Measurements from ENCODE around the gene GALNT7. TPM values are rescaled to one million over a fixed set of nuclear protein-coding genes. Genes with fewer than 3 reads are reported as not detected.

GALNT7 gene
- total and polyA plus RNA-seq, 4 donors, result 9.3 to 32.7 (median 14.3) TPM

- Histone ChIP-seq H3K9ac (ENCODE audit: insufficient read depth in 1 of 2, low read length in 2 of 2) (no peak overlapping the region), H3K4me1 (ENCODE audit: control insufficient read depth in 5 of 5, insufficient read depth in 5 of 5, low read length in 5 of 5) (no peaks in the 10 kb centered on the region), H3K36me3 (ENCODE audit: control insufficient read depth in 4 of 4, insufficient read depth in 4 of 4, low read length in 4 of 4) (no peaks in the 10 kb centered on the region), H3K27me3 (ENCODE audit: control insufficient read depth in 3 of 3, insufficient read depth in 3 of 3, low read length in 2 of 3) (no peaks in the 10 kb centered on the region), H3K4me3 (no peak overlapping the region), H3K9me3 (ENCODE audit: control insufficient read depth in 4 of 4, insufficient read depth in 3 of 4, low read length in 3 of 4) (no peaks in the 10 kb centered on the region), H3K27ac (ENCODE audit: low read depth in 1 of 2, low read length in 1 of 2) (no peak overlapping the region)
- 51 to 60% methylated on average over 5 of the region's 5 CpGs for WGBS, 2 donors
- ATAC-seq (ENCODE audit: insufficient read depth, low FRiP score) (no peak), DNase-seq (no peak)
- no peak for TF ChIP-seq CTCF (IDR thresholded peaks at IDR 0.05; ENCODE audit: control extremely low read depth, extremely low read depth)
Observed at GRCh38 chr4:173247321-173247720, 78.7 kb downstream of the GALNT7 start.

GRCh38 chr4:173248690-173249089 is 80.1 kb downstream of the GALNT7 start:
- no peak overlapping the region for H3K9ac ChIP-seq (ENCODE audit: insufficient read depth in 1 of 2, low read length in 2 of 2)
- no peaks in the 10 kb centered on the region for H3K9me3 ChIP-seq (ENCODE audit: control insufficient read depth in 4 of 4, insufficient read depth in 3 of 4, low read length in 3 of 4)
- TF ChIP-seq CTCF (IDR thresholded peaks at IDR 0.05; ENCODE audit: control extremely low read depth, extremely low read depth), result no peak
- H3K4me1 ChIP-seq (ENCODE audit: control insufficient read depth in 5 of 5, insufficient read depth in 5 of 5, low read length in 5 of 5), result no peaks in the 10 kb centered on the region
- H3K27me3 ChIP-seq (ENCODE audit: control insufficient read depth in 3 of 3, insufficient read depth in 3 of 3, low read length in 2 of 3), result no peaks in the 10 kb centered on the region
- no peak for ATAC-seq (ENCODE audit: insufficient read depth, low FRiP score)
- H3K36me3 ChIP-seq (ENCODE audit: control insufficient read depth in 4 of 4, insufficient read depth in 4 of 4, low read length in 4 of 4), result no peaks in the 10 kb centered on the region
- no peak overlapping the region for H3K4me3 ChIP-seq
- DNase-seq, result no peak
- H3K27ac ChIP-seq (ENCODE audit: low read depth in 1 of 2, low read length in 1 of 2), result no peak overlapping the region

GRCh38 chr4:173252024-173252935 is 83.7 kb downstream of the GALNT7 start:
- Histone ChIP-seq H3K9me3 (ENCODE audit: control insufficient read depth in 4 of 4, insufficient read depth in 3 of 4, low read length in 3 of 4) (no peaks in the 10 kb centered on the region), H3K36me3 (ENCODE audit: control insufficient read depth in 4 of 4, insufficient read depth in 4 of 4, low read length in 4 of 4) (no peaks in the 10 kb centered on the region), H3K4me1 (ENCODE audit: control insufficient read depth in 5 of 5, insufficient read depth in 5 of 5, low read length in 5 of 5) (no peaks in the 10 kb centered on the region), H3K27ac (ENCODE audit: low read depth in 1 of 2, low read length in 1 of 2) (no peak overlapping the region), H3K9ac (ENCODE audit: insufficient read depth in 1 of 2, low read length in 2 of 2) (no peak overlapping the region), H3K4me3 (no peak overlapping the region), H3K27me3 (ENCODE audit: control insufficient read depth in 3 of 3, insufficient read depth in 3 of 3, low read length in 2 of 3) (no peaks in the 10 kb centered on the region)
- ATAC-seq (ENCODE audit: insufficient read depth, low FRiP score), result no peak
- TF ChIP-seq CTCF (IDR thresholded peaks at IDR 0.05; ENCODE audit: control extremely low read depth, extremely low read depth), result no peak
- peak in 2 of 3 donors; percentile 41 to 57 for DNase-seq
- 74 to 75% methylated on average over 6 of the region's 6 CpGs for WGBS, 2 donors
